Stimulated activated naive CD8-positive, alpha-beta T cell treated with anti-CD3 and anti-CD28 coated beads, Interleukin-15, amount 100 ng/mL, for 72 hours (primary cell): Measurements from ENCODE around the gene NOC4L.

Experiments used
- ATAC-seq: fragments of 150-1000 bp; cut with Tn5 transposase; 2 replicates; pipeline ENCODE4 v1.10.0; 2021; ENCODE audit warnings: mild to moderate bottlenecking, moderate library complexity
- DNase-seq, 2 donors: peaks; one replicate each; pipeline ENCODE4 v3.0.0; 2021 to 2022
- H3K27ac Mint-ChIP-seq, 2 donors: one replicate each; pipeline ENCODE4 v1.8.0; 2022; ENCODE audit warnings: mild to moderate bottlenecking in 2 of 2, mixed read lengths in 2 of 2, moderate library complexity in 2 of 2
- H3K27me3 Mint-ChIP-seq: one replicate; pipeline ENCODE4 v1.8.0; 2022; ENCODE audit warnings: mixed read lengths
- H3K4me1 Mint-ChIP-seq: one replicate; pipeline ENCODE4 v1.8.0; 2022; ENCODE audit warnings: mild to moderate bottlenecking, mixed read lengths
- H3K4me3 Mint-ChIP-seq, 2 donors: one replicate each; pipeline ENCODE4 v1.8.0; 2022; ENCODE audit warnings: mild to moderate bottlenecking in 2 of 2, mixed read lengths in 2 of 2, moderate library complexity in 1 of 2
- H3K9me3 Mint-ChIP-seq, 2 donors: one replicate each; pipeline ENCODE4 v1.8.0; 2022; ENCODE audit warnings: mixed read lengths in 2 of 2

NOC4L gene

DNA sequence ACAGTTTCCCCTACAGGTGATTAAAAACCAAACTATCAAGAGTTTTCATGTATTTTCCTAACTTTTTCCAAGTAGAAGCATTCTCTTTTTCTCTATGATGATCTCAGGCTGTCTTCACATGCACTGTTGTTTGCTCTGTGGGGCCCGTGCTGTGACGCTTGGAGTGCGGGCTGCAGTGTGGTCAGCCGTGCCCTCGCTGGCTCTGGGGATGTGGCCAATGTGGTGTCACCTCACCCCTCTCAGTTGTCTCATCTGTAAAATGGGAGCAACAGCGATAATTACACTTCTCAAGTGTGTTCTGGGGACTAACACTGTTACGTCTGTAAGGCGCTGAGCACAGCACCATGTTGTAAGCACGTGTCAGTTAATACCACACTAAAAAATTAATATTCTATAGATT lies 28.8 kb upstream of the NOC4L start:
- no peaks in the 10 kb centered on the region for H3K4me1 Mint-ChIP-seq
- no peaks in the 10 kb centered on the region for H3K27me3 Mint-ChIP-seq
- H3K9me3 Mint-ChIP-seq, result no peaks in the 10 kb centered on the region
- H3K4me3 Mint-ChIP-seq, result no peak overlapping the region
- peak overlapping the region in 1 of 2 donors; percentile 54 for H3K27ac Mint-ChIP-seq
- no peak for DNase-seq
- ATAC-seq, result no peak

DNA sequence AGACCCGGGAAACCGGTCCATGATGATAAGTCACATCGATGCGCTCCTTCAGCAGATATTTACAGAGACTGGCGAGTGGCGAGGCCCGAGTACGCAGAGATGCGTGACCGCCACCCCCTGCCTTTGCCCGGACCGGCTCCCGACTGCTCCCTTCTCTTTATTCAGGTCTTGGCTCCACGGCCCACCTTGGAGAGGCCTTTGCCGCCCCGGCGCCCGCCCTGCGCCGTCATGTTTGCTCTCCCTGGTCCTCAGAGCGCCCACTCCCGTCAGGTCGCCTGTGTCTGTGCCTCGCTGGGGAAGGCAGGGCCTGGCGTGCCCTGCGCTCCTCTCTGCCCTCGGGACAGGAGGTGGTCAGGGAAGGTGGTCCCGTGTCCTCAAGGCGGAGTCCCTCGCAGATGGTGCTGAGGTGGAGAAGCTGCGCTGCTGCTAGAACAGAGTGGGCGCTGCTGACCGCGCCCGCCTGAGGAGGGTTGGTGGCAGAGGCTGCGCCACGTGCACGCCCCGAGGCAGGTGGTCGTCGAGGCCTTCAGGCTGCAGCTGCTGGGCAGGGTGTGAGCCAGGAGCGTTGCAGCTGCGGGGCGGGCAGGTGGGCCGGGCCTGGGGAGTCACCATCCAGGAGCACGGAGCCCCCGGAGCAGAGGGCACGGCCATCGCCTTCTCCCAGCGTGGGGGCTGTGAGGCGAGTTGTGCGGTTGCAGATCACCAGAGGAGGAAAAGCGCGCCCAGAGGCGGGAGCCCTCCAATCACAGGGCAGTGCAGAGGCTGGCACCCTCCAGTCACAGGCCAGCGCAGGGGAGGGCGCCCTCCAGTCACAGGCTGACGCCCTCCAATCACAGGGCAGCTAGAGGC lies 27.3 kb upstream of the NOC4L start:
- no peak overlapping the region for H3K4me3 Mint-ChIP-seq
- ATAC-seq (peak; percentile 18), DNase-seq (no peak)
- H3K27me3 Mint-ChIP-seq, result no peaks in the 10 kb centered on the region
- H3K27ac Mint-ChIP-seq, result no peak overlapping the region
- no peaks in the 10 kb centered on the region for H3K9me3 Mint-ChIP-seq
- H3K4me1 Mint-ChIP-seq, result no peaks in the 10 kb centered on the region

DNA sequence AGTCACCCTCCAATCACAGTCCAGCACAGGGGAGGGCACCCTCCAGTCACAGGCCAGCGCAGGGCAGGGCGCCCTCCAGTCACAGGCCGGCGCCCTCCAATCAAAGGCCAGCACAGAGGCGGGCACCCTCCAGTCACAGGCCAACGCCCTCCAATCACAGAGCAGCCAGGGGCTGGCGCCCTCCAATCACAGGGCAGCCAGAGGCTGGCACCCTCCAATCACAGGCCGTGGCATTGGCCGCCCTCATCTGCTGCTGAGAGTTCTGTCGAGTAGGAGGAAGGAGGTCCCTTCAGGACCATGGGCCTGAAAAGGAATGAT lies 26.7 kb upstream of the NOC4L start:
- Mint-ChIP-seq H3K27me3 (no peaks in the 10 kb centered on the region), H3K4me1 (no peaks in the 10 kb centered on the region)
- peak; percentile 57 for ATAC-seq

DNA sequence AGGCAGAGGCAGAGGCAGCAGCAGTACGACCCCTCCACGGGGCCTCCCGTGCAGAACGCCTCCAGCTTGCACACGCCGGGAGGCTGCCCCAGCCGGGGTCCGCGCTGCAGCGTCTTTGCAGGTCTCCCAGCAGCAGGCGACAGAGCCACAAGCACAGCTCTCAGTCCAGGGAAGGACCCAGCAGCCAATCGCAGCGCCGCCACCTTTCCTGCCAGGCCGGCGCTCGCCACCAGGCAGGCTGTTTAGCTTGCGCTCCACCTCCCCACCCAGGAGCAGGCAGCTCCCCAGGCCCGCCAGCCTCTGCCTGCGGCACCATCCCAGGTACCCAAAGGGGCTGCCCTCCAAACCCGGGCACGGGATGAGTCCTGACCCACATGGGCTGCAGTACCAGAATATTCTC lies 25.4 kb upstream of the NOC4L start:
- DNase-seq (no peak), ATAC-seq (no peak)
- Mint-ChIP-seq H3K27ac (no peak overlapping the region), H3K4me1 (no peaks in the 10 kb centered on the region), H3K4me3 (no peak overlapping the region), H3K27me3 (no peaks in the 10 kb centered on the region), H3K9me3 (no peaks in the 10 kb centered on the region)

More for the DNA sequence above, 26.7 kb upstream of the NOC4L start:
- DNase-seq, result no peak
- H3K9me3 Mint-ChIP-seq, result no peaks in the 10 kb centered on the region
- peak overlapping the region in 1 of 2 donors; percentile 94 for H3K27ac Mint-ChIP-seq
- H3K4me3 Mint-ChIP-seq, result no peak overlapping the region

GRCh38 chr12:132121283-132121682 lies 23.0 kb upstream of the NOC4L start:
- H3K4me1 Mint-ChIP-seq, result no peaks in the 10 kb centered on the region
- H3K9me3 Mint-ChIP-seq, result no peaks in the 10 kb centered on the region
- ATAC-seq (no peak), DNase-seq (no peak)
- H3K27ac Mint-ChIP-seq, result no peak overlapping the region
- no peak overlapping the region for H3K4me3 Mint-ChIP-seq
- no peaks in the 10 kb centered on the region for H3K27me3 Mint-ChIP-seq

GRCh38 chr12:132123970-132124765 lies 20.1 kb upstream of the NOC4L start:
- no peak overlapping the region for H3K27ac Mint-ChIP-seq

DNA sequence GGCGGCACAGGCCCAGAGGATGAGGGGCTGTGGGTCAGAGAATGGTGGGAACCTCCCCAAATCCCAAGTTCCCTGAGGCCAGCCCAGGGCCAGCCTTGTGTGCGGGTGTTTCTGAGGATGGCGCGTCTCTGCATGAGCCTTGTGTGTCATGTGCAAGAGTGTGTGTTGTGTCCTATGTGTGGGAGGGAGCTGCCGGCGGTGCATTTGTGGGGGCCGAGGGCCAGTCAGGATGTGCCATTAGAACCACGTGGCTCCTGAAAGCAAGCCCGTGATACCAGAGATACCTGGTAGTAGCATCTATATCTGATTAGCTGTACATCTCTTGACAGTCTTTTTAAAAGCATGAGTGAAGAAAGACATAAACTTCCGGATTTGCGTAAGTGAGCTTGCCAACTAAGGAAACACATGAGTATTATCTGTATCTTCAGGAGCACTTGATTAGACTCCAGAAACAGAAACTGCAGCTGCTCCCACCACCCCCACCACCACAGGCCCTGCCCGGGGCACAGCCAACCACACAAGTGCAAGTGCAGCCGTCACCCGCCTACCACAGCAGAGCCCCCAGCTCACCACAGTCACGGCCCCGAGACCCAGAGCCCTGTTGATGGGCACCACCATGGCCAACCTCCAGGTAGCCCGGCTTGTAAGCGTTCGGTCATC lies 19.4 kb upstream of the NOC4L start:
- peaks cover 5 to 9% of the 10 kb centered on the region in 2 donors for H3K9me3 Mint-ChIP-seq
- no peak overlapping the region for H3K4me3 Mint-ChIP-seq
- no peaks in the 10 kb centered on the region for H3K4me1 Mint-ChIP-seq
- ATAC-seq (peak; percentile 50), DNase-seq (no peak)
- no peaks in the 10 kb centered on the region for H3K27me3 Mint-ChIP-seq
- no peak overlapping the region for H3K27ac Mint-ChIP-seq

More at GRCh38 chr12:132123970-132124765, 20.1 kb upstream of the NOC4L start:
- no peaks in the 10 kb centered on the region for H3K4me1 Mint-ChIP-seq
- ATAC-seq (no peak), DNase-seq (no peak)
- H3K4me3 Mint-ChIP-seq, result no peak overlapping the region
- no peaks in the 10 kb centered on the region for H3K27me3 Mint-ChIP-seq
- H3K9me3 Mint-ChIP-seq, result peaks cover 2 to 5% of the 10 kb centered on the region in 2 donors

- Mint-ChIP-seq H3K27ac (no peak overlapping the region), H3K27me3 (no peaks in the 10 kb centered on the region), H3K4me1 (no peaks in the 10 kb centered on the region), H3K9me3 (peaks cover 5 to 9% of the 10 kb centered on the region in 2 donors), H3K4me3 (no peak overlapping the region)
- no peak for ATAC-seq
- DNase-seq, result no peak
Measured at GRCh38 chr12:132125736-132126135, 18.5 kb upstream of the NOC4L start.

DNA sequence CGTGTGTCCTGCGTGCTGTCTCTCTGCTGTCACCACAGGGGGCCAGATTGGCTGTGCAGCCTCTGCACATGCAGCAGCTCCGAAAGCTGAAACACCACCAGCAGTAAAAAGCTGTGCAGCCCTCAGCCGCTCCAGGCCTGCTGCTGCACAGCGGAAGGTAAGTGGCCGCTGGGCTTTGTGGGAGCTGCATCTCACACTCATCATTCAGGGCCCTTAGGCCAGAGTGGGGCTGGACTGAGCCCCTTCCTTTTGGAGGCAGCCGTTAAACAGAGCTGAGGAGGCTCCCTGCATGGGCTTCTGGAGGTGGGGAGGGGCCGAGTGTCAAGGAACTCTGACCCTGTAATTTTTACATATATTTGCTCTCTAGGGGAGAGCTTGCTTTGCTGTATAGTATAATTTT lies 17.2 kb upstream of the NOC4L start:
- ATAC-seq (no peak), DNase-seq (no peak)
- H3K4me3 Mint-ChIP-seq, result no peak overlapping the region
- H3K9me3 Mint-ChIP-seq, result peaks cover 5 to 9% of the 10 kb centered on the region in 2 donors
- no peaks in the 10 kb centered on the region for H3K27me3 Mint-ChIP-seq
- H3K27ac Mint-ChIP-seq, result no peak overlapping the region
- no peaks in the 10 kb centered on the region for H3K4me1 Mint-ChIP-seq

GRCh38 chr12:132129007-132129406 lies 15.2 kb upstream of the NOC4L start:
- H3K4me1 Mint-ChIP-seq, result no peaks in the 10 kb centered on the region
- H3K9me3 Mint-ChIP-seq, result peaks cover 5 to 9% of the 10 kb centered on the region in 2 donors
- H3K27ac Mint-ChIP-seq, result peak overlapping the region in 1 of 2 donors; percentile 77
- no peaks in the 10 kb centered on the region for H3K27me3 Mint-ChIP-seq
- H3K4me3 Mint-ChIP-seq, result no peak overlapping the region
- DNase-seq (no peak), ATAC-seq (no peak)

DNA sequence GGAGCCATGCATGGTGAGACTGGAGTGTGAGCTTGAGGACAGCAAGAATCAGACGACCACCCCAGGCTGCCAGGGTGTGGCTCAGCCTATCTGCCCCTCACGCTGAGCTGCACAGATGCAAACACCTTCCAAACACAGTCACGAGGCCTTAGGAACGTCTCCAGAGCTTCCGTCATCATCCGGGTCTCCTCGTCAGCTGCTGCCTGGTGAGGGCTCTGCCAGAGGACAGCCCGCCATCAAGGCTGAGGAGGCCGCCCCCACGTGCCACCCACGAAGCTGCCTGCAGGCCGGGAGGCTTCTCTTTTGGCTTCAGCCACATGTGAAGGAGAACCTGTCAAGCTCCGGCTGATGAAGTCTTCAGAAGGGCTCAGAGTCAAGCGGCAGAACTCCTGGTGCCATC lies 13.6 kb upstream of the NOC4L start:
- ATAC-seq, result no peak
- Mint-ChIP-seq H3K9me3 (peaks cover 5 to 9% of the 10 kb centered on the region in 2 donors), H3K27ac (no peak overlapping the region), H3K4me1 (no peaks in the 10 kb centered on the region), H3K27me3 (no peaks in the 10 kb centered on the region), H3K4me3 (no peak overlapping the region)
- no peak for DNase-seq

DNA sequence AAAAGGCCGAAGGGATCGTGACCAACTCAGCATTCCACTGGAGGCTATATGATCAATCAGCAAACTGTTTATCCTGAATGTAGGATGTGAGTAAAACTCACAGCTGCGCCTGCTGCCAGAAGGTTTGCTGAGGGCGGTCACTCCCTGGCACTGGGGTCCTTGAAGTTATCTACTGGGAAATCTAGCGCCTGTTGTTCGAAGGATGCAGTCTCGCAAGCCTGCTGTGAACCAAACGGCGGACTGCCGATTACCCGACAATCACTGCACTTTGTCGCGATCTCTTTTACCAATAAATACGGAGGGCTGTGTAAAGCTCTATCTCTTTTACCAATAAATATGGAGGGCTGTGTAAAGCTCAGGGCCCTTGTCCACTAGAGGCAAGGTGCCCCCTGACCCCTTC lies 13.0 kb upstream of the NOC4L start:
- Mint-ChIP-seq H3K27me3 (no peaks in the 10 kb centered on the region), H3K9me3 (peaks cover 5 to 9% of the 10 kb centered on the region in 2 donors), H3K27ac (no peak overlapping the region), H3K4me1 (no peaks in the 10 kb centered on the region), H3K4me3 (no peak overlapping the region)
- DNase-seq (no peak), ATAC-seq (no peak)

DNA sequence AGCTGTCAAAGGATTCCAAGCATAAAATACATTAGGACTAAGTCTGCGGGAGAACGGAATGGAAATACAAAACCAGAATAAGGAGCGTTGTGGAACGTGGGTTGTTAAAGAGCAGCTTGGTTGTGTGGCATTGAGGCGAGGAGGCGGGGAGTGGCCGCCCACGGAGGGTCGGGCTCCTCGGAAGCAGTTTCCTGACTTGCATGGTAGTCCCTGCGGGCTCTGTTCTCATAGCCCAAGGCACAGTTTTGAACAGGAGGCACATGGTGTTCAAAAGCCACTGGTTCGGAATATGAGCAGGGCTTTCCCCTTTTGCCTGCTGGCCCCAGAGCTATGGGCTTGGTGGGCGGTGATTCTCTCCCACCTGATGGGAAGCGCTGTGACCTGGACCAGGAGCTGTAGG lies 12.3 kb upstream of the NOC4L start:
- no peak for DNase-seq
- H3K4me3 Mint-ChIP-seq, result no peak overlapping the region
- no peaks in the 10 kb centered on the region for H3K27me3 Mint-ChIP-seq
- no peak for ATAC-seq
- no peaks in the 10 kb centered on the region for H3K4me1 Mint-ChIP-seq
- no peak overlapping the region for H3K27ac Mint-ChIP-seq
- H3K9me3 Mint-ChIP-seq, result peaks cover 5 to 9% of the 10 kb centered on the region in 2 donors

- ATAC-seq, result peak; percentile 29
- no peak overlapping the region for H3K27ac Mint-ChIP-seq
- no peaks in the 10 kb centered on the region for H3K27me3 Mint-ChIP-seq
Measured at GRCh38 chr12:132132609-132133430, 11.4 kb upstream of the NOC4L start.

GRCh38 chr12:132133952-132134652 lies 10.2 kb upstream of the NOC4L start:
- peaks cover 0 to 7% of the 10 kb centered on the region in 2 donors for H3K9me3 Mint-ChIP-seq
- H3K4me1 Mint-ChIP-seq, result no peaks in the 10 kb centered on the region
- H3K27ac Mint-ChIP-seq, result no peak overlapping the region
- DNase-seq (no peak), ATAC-seq (peak; percentile 53)
- no peak overlapping the region for H3K4me3 Mint-ChIP-seq
- H3K27me3 Mint-ChIP-seq, result no peaks in the 10 kb centered on the region

More at GRCh38 chr12:132132609-132133430, 11.4 kb upstream of the NOC4L start:
- H3K4me3 Mint-ChIP-seq, result no peak overlapping the region
- H3K9me3 Mint-ChIP-seq, result peaks cover 5 to 9% of the 10 kb centered on the region in 2 donors
- no peak for DNase-seq
- H3K4me1 Mint-ChIP-seq, result no peaks in the 10 kb centered on the region
